Adipose tissue (tissue), 3 donors: Measurements from ENCODE around the gene NCAPG2. TPM values are rescaled to one million over a fixed set of nuclear protein-coding genes. Genes with fewer than 3 reads are reported as not detected.

Experiments used
- H3K27ac ChIP-seq: one replicate; pipeline ENCODE4 v1.5.1; 2013; ENCODE audit warnings: low read depth, low read length
- WGBS, 3 donors: extraction: QIAGEN DNeasy Blood & Tissue Kit; methylation state at CpG; one replicate each; pipeline ENCODE4 v1.1.7; 2013; 5-methylcytosine and 5-hydroxymethylcytosine counted together
- polyA plus RNA-seq, 3 donors: library from polyadenylated mRNA; stranded (reverse); fragments of 200-250 nt; gene quantifications; one replicate each; pipeline ENCODE4 v1.2.3, GENCODE V29; 2013
- donor health status: healthy with polysubstance abuse.
- donor health status: Bipolar disorder and iron deficiency.
- donor health status: healthy.

The NCAPG2 gene
- polyA plus RNA-seq, 3 donors, result 1.9 to 3.5 (median 3.1) TPM

GRCh38 chr7:158738841-158739240 is 34.2 kb upstream of the NCAPG2 start:
- WGBS, 3 donors, result 94 to 96% (median 95%) methylated on average over 15 of the region's 15 CpGs
- no peak overlapping the region for H3K27ac ChIP-seq

- H3K27ac ChIP-seq, result no peak overlapping the region
- 86 to 92% (median 90%) methylated on average over 19 of the region's 19 CpGs for WGBS, 3 donors
These were observed 32.6 kb upstream of the NCAPG2 start for GRCh38 chr7:158737064-158737695.

- 88 to 97% (median 89%) methylated on average over 12 of the region's 12 CpGs for WGBS, 3 donors
- no peak overlapping the region for H3K27ac ChIP-seq
These were observed 31.3 kb upstream of the NCAPG2 start for GRCh38 chr7:158735935-158736334.

GRCh38 chr7:158734861-158735260 is 30.3 kb upstream of the NCAPG2 start:
- no peak overlapping the region for H3K27ac ChIP-seq
- WGBS, 3 donors, result 86 to 98% (median 92%) methylated on average over 6 of the region's 6 CpGs

- no peak overlapping the region for H3K27ac ChIP-seq
- 96 to 98% (median 97%) methylated on average over 19 of the region's 19 CpGs for WGBS, 3 donors
These were observed 29.3 kb upstream of the NCAPG2 start for GRCh38 chr7:158733775-158734494.

GRCh38 chr7:158733220-158733519 is 28.6 kb upstream of the NCAPG2 start:
- WGBS, 3 donors, result 58 to 73% (median 65%) methylated on average over 1 of the region's 1 CpG
- no peak overlapping the region for H3K27ac ChIP-seq

- WGBS, 3 donors, result 82 to 91% (median 86%) methylated on average over 10 of the region's 10 CpGs
- H3K27ac ChIP-seq, result no peak overlapping the region
These were observed 28.1 kb upstream of the NCAPG2 start for GRCh38 chr7:158732494-158733219.

- 92 to 95% (median 94%) methylated on average over 6 of the region's 6 CpGs for WGBS, 3 donors
- no peak overlapping the region for H3K27ac ChIP-seq
These were observed 27.2 kb upstream of the NCAPG2 start for GRCh38 chr7:158731761-158732160.

- WGBS, 3 donors, result 65 to 71% (median 67%) methylated on average over 23 of the region's 23 CpGs
- H3K27ac ChIP-seq, result no peak overlapping the region
These were observed 26.1 kb upstream of the NCAPG2 start for GRCh38 chr7:158730383-158731346.

- 86 to 93% (median 89%) methylated on average over 7 of the region's 7 CpGs for WGBS, 3 donors
- no peak overlapping the region for H3K27ac ChIP-seq
These were observed 25.2 kb upstream of the NCAPG2 start for GRCh38 chr7:158729646-158730382.

GRCh38 chr7:158728911-158729645 is 24.5 kb upstream of the NCAPG2 start:
- no peak overlapping the region for H3K27ac ChIP-seq
- 88 to 93% (median 92%) methylated on average over 16 of the region's 16 CpGs for WGBS, 3 donors

GRCh38 chr7:158727690-158728089 is 23.1 kb upstream of the NCAPG2 start:
- WGBS, 3 donors, result 96 to 97% (median 97%) methylated on average over 5 of the region's 5 CpGs
- no peak overlapping the region for H3K27ac ChIP-seq

- H3K27ac ChIP-seq, result no peak overlapping the region
- WGBS, 3 donors, result 81 to 90% (median 89%) methylated on average over 4 of the region's 4 CpGs
These were observed 21.7 kb upstream of the NCAPG2 start for GRCh38 chr7:158726277-158726807.

- no peak overlapping the region for H3K27ac ChIP-seq
These were observed 20.8 kb upstream of the NCAPG2 start for GRCh38 chr7:158725506-158725800.

GRCh38 chr7:158724658-158725505 is 20.3 kb upstream of the NCAPG2 start:
- WGBS, 3 donors, result 90 to 93% (median 93%) methylated on average over 21 of the region's 21 CpGs
- no peak overlapping the region for H3K27ac ChIP-seq

More at GRCh38 chr7:158725506-158725800, 20.8 kb upstream of the NCAPG2 start:
- 79 to 86% (median 80%) methylated on average over 4 of the region's 4 CpGs for whole genome bisulfite sequencing, 3 donors

GRCh38 chr7:158723714-158724385 is 19.2 kb upstream of the NCAPG2 start:
- 83 to 91% (median 91%) methylated on average over 12 of the region's 12 CpGs for WGBS, 3 donors
- no peak overlapping the region for H3K27ac ChIP-seq
